ENCODE measurements around the gene KIAA0930.

KIAA0930 gene

DNA sequence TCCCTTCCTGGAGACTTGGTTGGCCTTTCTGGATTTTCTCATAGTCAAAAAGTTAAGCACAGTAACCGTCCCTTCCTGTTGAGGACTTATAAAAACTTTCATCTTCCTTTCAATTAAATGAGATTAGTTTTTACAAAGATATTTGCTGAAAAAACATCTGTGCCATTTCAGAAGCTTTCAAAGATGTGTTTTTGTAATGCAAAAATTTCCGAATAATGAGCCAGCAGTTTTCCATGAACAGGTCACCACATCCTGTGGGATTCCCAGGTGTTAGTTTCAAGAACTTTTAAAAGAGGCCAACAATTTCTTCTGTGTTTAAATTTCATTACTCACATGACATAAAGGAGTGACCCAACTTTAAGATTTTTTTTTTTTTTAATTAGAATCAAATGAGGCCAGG is 58.9 kb downstream of the KIAA0930 start:
- TF ChIP-seq, protein P1, sequence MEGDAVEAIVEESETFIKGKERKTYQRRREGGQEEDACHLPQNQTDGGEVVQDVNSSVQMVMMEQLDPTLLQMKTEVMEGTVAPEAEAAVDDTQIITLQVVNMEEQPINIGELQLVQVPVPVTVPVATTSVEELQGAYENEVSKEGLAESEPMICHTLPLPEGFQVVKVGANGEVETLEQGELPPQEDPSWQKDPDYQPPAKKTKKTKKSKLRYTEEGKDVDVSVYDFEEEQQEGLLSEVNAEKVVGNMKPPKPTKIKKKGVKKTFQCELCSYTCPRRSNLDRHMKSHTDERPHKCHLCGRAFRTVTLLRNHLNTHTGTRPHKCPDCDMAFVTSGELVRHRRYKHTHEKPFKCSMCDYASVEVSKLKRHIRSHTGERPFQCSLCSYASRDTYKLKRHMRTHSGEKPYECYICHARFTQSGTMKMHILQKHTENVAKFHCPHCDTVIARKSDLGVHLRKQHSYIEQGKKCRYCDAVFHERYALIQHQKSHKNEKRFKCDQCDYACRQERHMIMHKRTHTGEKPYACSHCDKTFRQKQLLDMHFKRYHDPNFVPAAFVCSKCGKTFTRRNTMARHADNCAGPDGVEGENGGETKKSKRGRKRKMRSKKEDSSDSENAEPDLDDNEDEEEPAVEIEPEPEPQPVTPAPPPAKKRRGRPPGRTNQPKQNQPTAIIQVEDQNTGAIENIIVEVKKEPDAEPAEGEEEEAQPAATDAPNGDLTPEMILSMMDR (conservative IDR thresholded peaks at IDR 0.05; ENCODE audit: low read length), result no peak
- no peak overlapping the region for H3K4me3 ChIP-seq (ENCODE audit: low read length)
- DNase-seq (ENCODE audit: low read depth), result no peak

DNA sequence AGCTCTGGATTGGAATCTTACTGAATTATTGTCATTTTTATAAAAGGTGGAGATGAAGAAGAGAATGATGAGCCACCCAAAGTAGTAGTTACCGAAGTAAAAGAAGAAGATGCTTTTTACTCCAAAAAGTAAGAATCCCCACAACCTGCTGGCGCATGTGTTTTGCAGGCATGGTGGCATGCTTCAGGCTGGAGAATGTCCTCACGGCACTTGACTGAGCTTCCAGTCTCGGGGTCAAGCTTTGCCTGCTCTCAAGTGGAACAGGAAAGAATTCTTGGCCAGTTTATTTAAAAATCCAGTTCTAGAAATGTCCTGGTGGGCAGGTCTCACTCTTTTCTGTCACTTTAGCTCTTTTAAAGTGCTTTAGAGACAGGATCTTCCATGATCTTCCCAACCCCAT is 59.5 kb downstream of the KIAA0930 start:
- no peak overlapping the region for H3K4me3 ChIP-seq (ENCODE audit: low read length)
- TF ChIP-seq, protein P1 (conservative IDR thresholded peaks at IDR 0.05; ENCODE audit: low read length), result no peak
- no peak for DNase-seq (ENCODE audit: low read depth)

DNA sequence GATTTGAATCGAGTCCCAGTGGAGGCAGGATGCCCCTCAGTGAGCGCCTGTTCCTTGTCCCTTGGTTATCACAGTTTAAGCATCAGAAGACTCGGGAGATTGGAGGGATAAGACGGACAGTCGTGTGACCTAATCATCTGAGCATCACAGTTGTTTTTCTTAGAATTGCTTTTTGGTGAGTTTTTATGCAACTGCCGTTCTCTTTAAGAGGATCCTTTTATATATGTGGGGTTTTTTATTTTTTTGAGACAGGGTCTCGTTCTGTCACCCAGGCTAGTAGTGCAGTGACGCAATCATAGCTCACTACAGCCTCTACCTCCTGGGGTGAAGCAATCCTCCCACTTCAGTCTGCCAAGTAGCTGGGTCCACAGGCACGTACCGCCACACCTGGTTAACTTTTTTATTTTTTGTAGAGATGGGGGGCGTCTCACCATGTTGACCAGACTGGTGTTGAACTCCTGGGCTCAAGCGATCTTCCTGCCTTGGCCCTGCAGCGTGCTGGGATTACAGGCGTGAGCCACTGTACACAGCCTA is 60.5 kb downstream of the KIAA0930 start:
- DNase-seq (ENCODE audit: low read depth), result no peak
- TF ChIP-seq, protein P1 (conservative IDR thresholded peaks at IDR 0.05; ENCODE audit: low read length), result no peak
- H3K4me3 ChIP-seq (ENCODE audit: low read length), result no peak overlapping the region

DNA sequence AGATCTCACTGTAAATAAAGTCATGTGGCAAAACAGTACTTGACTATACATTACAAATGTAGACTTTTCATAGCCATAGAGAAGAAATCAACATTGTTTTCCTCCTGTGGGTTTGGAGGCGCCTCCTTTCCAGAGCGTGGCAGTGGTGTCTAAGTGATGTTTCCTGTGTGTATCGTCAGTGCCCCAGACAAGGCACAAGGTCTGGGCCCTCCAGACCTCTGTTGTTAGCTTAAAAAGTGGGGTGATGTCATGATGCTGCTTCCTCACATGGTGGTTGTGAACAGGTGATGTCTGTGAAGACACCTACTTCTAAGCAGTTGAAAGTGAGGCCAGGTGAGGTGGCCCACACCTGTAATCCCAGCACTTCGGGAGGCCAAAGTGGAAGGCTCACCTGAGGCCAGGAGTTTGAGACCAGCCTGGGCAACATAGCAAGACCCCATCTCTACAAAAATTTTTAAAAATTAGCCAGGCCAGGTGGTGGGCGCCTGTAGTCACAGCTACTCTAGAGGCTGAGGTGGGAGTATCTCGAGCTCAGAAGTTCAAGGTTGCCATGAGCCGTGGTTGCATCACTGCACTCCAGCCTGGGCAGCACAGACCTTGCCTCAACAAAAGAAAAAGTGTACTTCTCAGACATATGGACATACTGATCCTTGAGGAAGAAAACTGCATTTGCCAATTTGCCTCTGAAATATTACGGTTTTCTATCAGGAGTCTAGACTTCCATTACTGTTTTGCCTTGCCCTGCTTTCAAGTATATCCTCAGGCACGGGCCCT is 61.2 kb downstream of the KIAA0930 start:
- DNase-seq (ENCODE audit: low read depth), result no peak
- TF ChIP-seq, protein P1 (conservative IDR thresholded peaks at IDR 0.05; ENCODE audit: low read length), result no peak
- H3K4me3 ChIP-seq (ENCODE audit: low read length), result no peak overlapping the region

DNA sequence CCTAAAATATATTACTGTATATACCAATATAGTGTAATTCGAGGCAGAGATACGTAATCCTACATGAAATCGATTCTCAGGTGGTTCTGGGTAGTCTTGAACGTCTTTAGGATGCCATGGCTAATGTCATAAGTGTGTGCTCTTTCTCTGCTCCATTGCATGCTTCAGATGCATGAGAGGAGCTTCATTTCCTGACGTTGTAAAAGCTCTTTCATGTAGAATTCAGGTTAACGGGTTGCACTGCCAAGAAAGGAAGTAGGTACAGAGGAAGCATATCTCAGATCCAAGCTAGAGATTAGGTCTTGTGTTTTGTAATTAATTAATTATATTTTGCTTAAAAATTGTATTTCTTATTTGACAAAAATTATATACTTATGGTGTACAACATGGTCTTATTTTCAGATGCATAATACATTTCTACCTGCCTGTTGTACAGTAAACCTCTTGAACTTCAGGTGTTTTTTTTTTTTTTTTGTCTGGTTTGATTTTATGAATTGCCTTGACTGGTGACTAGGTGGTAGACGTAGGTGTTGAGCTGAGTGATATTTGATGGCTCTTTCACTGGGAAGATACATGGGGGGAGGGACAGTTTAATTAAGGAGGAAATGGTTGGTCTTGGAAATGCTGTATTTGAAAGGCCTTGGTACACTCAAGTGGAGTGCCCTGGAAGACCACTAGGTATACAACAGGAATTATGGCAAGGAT is 67.7 kb downstream of the KIAA0930 start:
- TF ChIP-seq, protein P1 (conservative IDR thresholded peaks at IDR 0.05; ENCODE audit: low read length), result no peak
- no peak overlapping the region for H3K4me3 ChIP-seq (ENCODE audit: low read length)
- DNase-seq (ENCODE audit: low read depth), result no peak

DNA sequence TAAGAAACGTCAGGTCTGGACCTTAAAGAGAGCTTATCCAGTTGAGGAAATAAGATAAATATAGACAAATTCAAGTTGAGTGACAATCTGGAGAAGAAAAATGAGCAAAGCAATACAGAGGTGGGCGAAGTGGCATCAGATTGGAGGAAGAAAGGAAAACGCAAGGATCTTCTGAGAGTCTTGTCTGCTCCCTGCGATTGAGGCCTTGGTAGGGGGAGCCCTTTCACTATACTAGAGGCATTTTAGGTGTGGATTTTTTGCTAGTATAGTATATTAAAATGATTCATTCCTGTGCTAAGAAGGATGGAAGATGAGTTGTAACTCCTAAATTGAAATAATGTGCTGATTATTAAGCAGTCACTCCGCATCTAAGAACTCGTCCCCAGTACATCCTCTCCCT is 68.9 kb downstream of the KIAA0930 start:
- TF ChIP-seq, protein P1 (conservative IDR thresholded peaks at IDR 0.05; ENCODE audit: low read length), result no peak
- no peak for DNase-seq (ENCODE audit: low read depth)
- no peak overlapping the region for H3K4me3 ChIP-seq (ENCODE audit: low read length)

Measured in AG10803 (cell line).